ENCODE results near the gene ITGB5. TPM values are rescaled to one million over a fixed set of nuclear protein-coding genes. Genes with fewer than 3 reads are reported as not detected.
A peak's percentile ranks its signal among the peaks of the same experiment; 100 is the strongest.

ITGB5 gene
- total and polyA plus RNA-seq, 2 donors (not counting 1 experiment from before 2014, with no cell fraction given): 99.7 to 196 TPM

GRCh38 chr3:124904835-124905492, 17.8 kb upstream of the ITGB5 start:
- Histone ChIP-seq H3K36me3 (ENCODE audit: control insufficient read depth, insufficient read depth, low read length) (no peaks in the 10 kb centered on the region), H3K27ac (ENCODE audit: insufficient read depth, low read length) (no peak overlapping the region), H3K79me2 (ENCODE audit: control insufficient read depth, insufficient read depth, low read length) (no peaks in the 10 kb centered on the region), H3K4me2 (ENCODE audit: extremely low read depth, insufficient read depth, low read length) (no peak overlapping the region), H3K4me3 (replicated peaks in 1 of 4; ENCODE audit: control extremely low read depth in 1 of 4, insufficient read depth in 1 of 4, low read depth in 3 of 4, low read length in 4 of 4) (no peak overlapping the region), H3K9me3 (ENCODE audit: control insufficient read depth, insufficient read depth, low read depth, low read length) (no peaks in the 10 kb centered on the region), H3K9ac (ENCODE audit: insufficient read depth, low read length) (no peak overlapping the region), H4K20me1 (ENCODE audit: control insufficient read depth, extremely low read depth, insufficient read depth, low read length) (no peaks in the 10 kb centered on the region), H3K4me1 (ENCODE audit: control insufficient read depth, extremely low read depth, insufficient read depth, low read length) (no peaks in the 10 kb centered on the region), H2AFZ (ENCODE audit: low read length) (no peak overlapping the region), H3K27me3 (ENCODE audit: control insufficient read depth, insufficient read depth, low read length) (peaks cover 2% of the 10 kb centered on the region)
- no peak for DNase-seq (ENCODE audit: low read depth in 2 of 2)
- no peak for TF ChIP-seq CTCF (conservative IDR thresholded peaks at IDR 0.05 in 1 of 2, IDR thresholded peaks at IDR 0.05 in 1 of 2; ENCODE audit: low read depth in 1 of 2, low read length in 2 of 2)
- no peak for TF ChIP-seq EZH2 (IDR thresholded peaks at IDR 0.05; ENCODE audit: low read length, missing control alignments)

- TF ChIP-seq EZH2 (IDR thresholded peaks at IDR 0.05; ENCODE audit: low read length, missing control alignments): no peak
- no peak for TF ChIP-seq CTCF (conservative IDR thresholded peaks at IDR 0.05 in 1 of 2, IDR thresholded peaks at IDR 0.05 in 1 of 2; ENCODE audit: low read depth in 1 of 2, low read length in 2 of 2)
- peaks cover 2% of the 10 kb centered on the region for H3K27me3 ChIP-seq (ENCODE audit: control insufficient read depth, insufficient read depth, low read length)
- no peak overlapping the region for H3K27ac ChIP-seq (ENCODE audit: insufficient read depth, low read length)
- DNase-seq (ENCODE audit: low read depth in 2 of 2): no peak
- no peaks in the 10 kb centered on the region for H3K79me2 ChIP-seq (ENCODE audit: control insufficient read depth, insufficient read depth, low read length)
- no peaks in the 10 kb centered on the region for H4K20me1 ChIP-seq (ENCODE audit: control insufficient read depth, extremely low read depth, insufficient read depth, low read length)
- no peak overlapping the region for H3K9ac ChIP-seq (ENCODE audit: insufficient read depth, low read length)
- H3K4me3 ChIP-seq (replicated peaks in 1 of 4; ENCODE audit: control extremely low read depth in 1 of 4, insufficient read depth in 1 of 4, low read depth in 3 of 4, low read length in 4 of 4): no peak overlapping the region
- H3K9me3 ChIP-seq (ENCODE audit: control insufficient read depth, insufficient read depth, low read depth, low read length): no peaks in the 10 kb centered on the region
- no peak overlapping the region for H2AFZ ChIP-seq (ENCODE audit: low read length)
- H3K4me1 ChIP-seq (ENCODE audit: control insufficient read depth, extremely low read depth, insufficient read depth, low read length): no peaks in the 10 kb centered on the region
- H3K4me2 ChIP-seq (ENCODE audit: extremely low read depth, insufficient read depth, low read length): no peak overlapping the region
- no peaks in the 10 kb centered on the region for H3K36me3 ChIP-seq (ENCODE audit: control insufficient read depth, insufficient read depth, low read length)
These were observed 17.0 kb upstream of the ITGB5 start for GRCh38 chr3:124903896-124904834.

- H3K4me3 ChIP-seq (replicated peaks in 1 of 4; ENCODE audit: control extremely low read depth in 1 of 4, insufficient read depth in 1 of 4, low read depth in 3 of 4, low read length in 4 of 4): no peak overlapping the region
- H3K4me2 ChIP-seq (ENCODE audit: extremely low read depth, insufficient read depth, low read length): no peak overlapping the region
- peak in 1 of 2 donors; percentile 26 for DNase-seq (ENCODE audit: low read depth in 2 of 2)
- no peaks in the 10 kb centered on the region for H3K36me3 ChIP-seq (ENCODE audit: control insufficient read depth, insufficient read depth, low read length)
- no peak overlapping the region for H3K27ac ChIP-seq (ENCODE audit: insufficient read depth, low read length)
- H3K4me1 ChIP-seq (ENCODE audit: control insufficient read depth, extremely low read depth, insufficient read depth, low read length): no peaks in the 10 kb centered on the region
- no peaks in the 10 kb centered on the region for H3K27me3 ChIP-seq (ENCODE audit: control insufficient read depth, insufficient read depth, low read length)
- no peaks in the 10 kb centered on the region for H4K20me1 ChIP-seq (ENCODE audit: control insufficient read depth, extremely low read depth, insufficient read depth, low read length)
- H3K9me3 ChIP-seq (ENCODE audit: control insufficient read depth, insufficient read depth, low read depth, low read length): no peaks in the 10 kb centered on the region
- H3K79me2 ChIP-seq (ENCODE audit: control insufficient read depth, insufficient read depth, low read length): no peaks in the 10 kb centered on the region
- H2AFZ ChIP-seq (ENCODE audit: low read length): no peak overlapping the region
- no peak overlapping the region for H3K9ac ChIP-seq (ENCODE audit: insufficient read depth, low read length)
- no peak for TF ChIP-seq CTCF (conservative IDR thresholded peaks at IDR 0.05 in 1 of 2, IDR thresholded peaks at IDR 0.05 in 1 of 2; ENCODE audit: low read depth in 1 of 2, low read length in 2 of 2)
- no peak for TF ChIP-seq EZH2 (IDR thresholded peaks at IDR 0.05; ENCODE audit: low read length, missing control alignments)
These were observed 9.8 kb upstream of the ITGB5 start for GRCh38 chr3:124896824-124897526.

All from fibroblast of lung (primary cell).